Esophagus (tissue), 2 donors: ENCODE measurements around the gene NFKB2. TPM values are rescaled to one million over a fixed set of nuclear protein-coding genes. Genes with fewer than 3 reads are reported as not detected.

Experiments used
- H3K27ac ChIP-seq, 2 donors: one replicate each; pipeline ENCODE4 v1.5.1; 2013; ENCODE audit warnings: low read depth in 2 of 2, mild to moderate bottlenecking in 2 of 2, inconsistent platforms in 1 of 2, low read length in 1 of 2, moderate library complexity in 1 of 2
- H3K27me3 ChIP-seq, 2 donors: one replicate each; pipeline ENCODE4 v1.6.1; 2013; ENCODE audit warnings: low read length in 2 of 2, control low read depth in 1 of 2, mild to moderate bottlenecking in 1 of 2; ENCODE audit not compliant: insufficient read depth in 2 of 2, control insufficient read depth in 1 of 2
- H3K36me3 ChIP-seq, 2 donors: one replicate each; pipeline ENCODE4 v1.6.1; 2013; ENCODE audit warnings: low read length in 1 of 2; ENCODE audit not compliant: control insufficient read depth in 2 of 2, insufficient read depth in 2 of 2
- H3K4me1 ChIP-seq, 2 donors: one replicate each; pipeline ENCODE4 v1.6.1; 2013; ENCODE audit warnings: low read length in 1 of 2; ENCODE audit not compliant: control insufficient read depth in 2 of 2, insufficient read depth in 2 of 2
- H3K4me3 ChIP-seq, 2 donors: one replicate each; pipeline ENCODE4 v1.5.1; 2013; ENCODE audit warnings: low read length in 2 of 2, mild to moderate bottlenecking in 2 of 2, low read depth in 1 of 2, moderate library complexity in 1 of 2
- H3K9me3 ChIP-seq, 2 donors: one replicate each; pipeline ENCODE4 v1.6.1; 2013; ENCODE audit warnings: mild to moderate bottlenecking in 2 of 2, low read depth in 1 of 2, low read length in 1 of 2, moderate library complexity in 1 of 2; ENCODE audit not compliant: control insufficient read depth in 2 of 2, insufficient read depth in 1 of 2
- WGBS, 2 donors: extraction: QIAGEN DNeasy Blood & Tissue Kit; methylation state at CpG; one replicate each; pipeline ENCODE4 v1.1.7; 2013; 5-methylcytosine and 5-hydroxymethylcytosine counted together
- polyA plus RNA-seq, 2 donors: library from polyadenylated mRNA; stranded (reverse); fragments of 200-250 nt; gene quantifications; one replicate each; pipeline ENCODE4 v1.2.3, GENCODE V29; 2013
- donor health status: healthy with polysubstance abuse.
- donor health status: Bipolar disorder and iron deficiency.

Gene NFKB2
- polyA plus RNA-seq: 10 to 100 TPM; 11.4 to 22.6 TPM

GRCh38 chr10:102395400-102396316 lies at the start of gene NFKB2:
Gene NFKB2 (plus strand): TSS chr10:102395705. CDS start chr10:102395960, 255 bp downstream.
- peak within 1 kb of the TSS; percentile 99 for H3K27ac ChIP-seq
- no peaks in the 10 kb centered on the region for H3K27me3 ChIP-seq
- H3K36me3 ChIP-seq: peaks cover 0 to 4% of the 10 kb centered on the region in 2 donors
- H3K9me3 ChIP-seq: no peaks in the 10 kb centered on the region
- peak within 1 kb of the TSS; percentile 71 to 79 for H3K4me3 ChIP-seq
- H3K4me1 ChIP-seq: peaks cover 7 to 18% of the 10 kb centered on the region in 2 donors
- 1% methylated on average over 37 to 42 of the region's 42 CpGs for WGBS, 2 donors

DNA sequence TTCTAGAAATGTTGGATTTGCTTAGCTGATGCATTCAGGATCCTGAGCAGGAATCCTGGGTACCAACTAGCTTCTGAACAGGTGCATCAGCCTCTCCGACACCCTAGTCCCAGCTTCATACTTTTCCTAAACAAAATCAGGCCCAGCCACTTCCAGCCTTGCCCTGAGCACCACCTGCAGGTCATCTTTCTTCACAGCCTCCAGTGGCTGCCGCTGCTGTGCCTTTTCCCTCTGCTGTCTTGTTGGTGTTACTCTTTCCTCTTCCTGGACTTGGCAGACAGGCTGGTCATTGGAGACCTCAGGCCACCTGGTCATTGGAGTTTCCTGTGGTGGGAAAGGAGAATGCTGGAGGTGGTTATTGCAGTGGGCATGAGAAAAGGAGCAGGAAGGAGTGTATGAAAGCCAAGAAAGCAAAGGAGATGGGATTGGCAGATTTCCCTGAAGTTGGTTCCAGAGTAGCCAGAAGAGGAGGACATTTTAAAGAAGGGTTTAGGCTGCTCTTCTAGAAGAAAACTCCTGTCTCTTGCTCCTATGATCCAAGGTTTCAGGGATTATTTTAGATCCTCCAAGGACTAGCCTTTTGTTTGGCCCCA lies 48.2 kb upstream of the NFKB2 start:
- Histone ChIP-seq H3K4me3 (no peak overlapping the region), H3K9me3 (no peaks in the 10 kb centered on the region), H3K27ac (no peak overlapping the region), H3K4me1 (no peaks in the 10 kb centered on the region), H3K36me3 (peaks cover under 1 to 2% of the 10 kb centered on the region in 2 donors), H3K27me3 (no peaks in the 10 kb centered on the region)
- WGBS, 2 donors: 56 to 66% methylated on average over 2 of the region's 2 CpGs

GRCh38 chr10:102352066-102352715 lies 43.3 kb upstream of the NFKB2 start:
- no peaks in the 10 kb centered on the region for H3K9me3 ChIP-seq
- H3K27ac ChIP-seq: no peak overlapping the region
- H3K4me3 ChIP-seq: no peak overlapping the region
- no peaks in the 10 kb centered on the region for H3K27me3 ChIP-seq
- peaks cover 9 to 16% of the 10 kb centered on the region in 2 donors for H3K36me3 ChIP-seq
- no peaks in the 10 kb centered on the region for H3K4me1 ChIP-seq
- WGBS, 2 donors: 73 to 74% methylated on average over 7 of the region's 7 CpGs

DNA sequence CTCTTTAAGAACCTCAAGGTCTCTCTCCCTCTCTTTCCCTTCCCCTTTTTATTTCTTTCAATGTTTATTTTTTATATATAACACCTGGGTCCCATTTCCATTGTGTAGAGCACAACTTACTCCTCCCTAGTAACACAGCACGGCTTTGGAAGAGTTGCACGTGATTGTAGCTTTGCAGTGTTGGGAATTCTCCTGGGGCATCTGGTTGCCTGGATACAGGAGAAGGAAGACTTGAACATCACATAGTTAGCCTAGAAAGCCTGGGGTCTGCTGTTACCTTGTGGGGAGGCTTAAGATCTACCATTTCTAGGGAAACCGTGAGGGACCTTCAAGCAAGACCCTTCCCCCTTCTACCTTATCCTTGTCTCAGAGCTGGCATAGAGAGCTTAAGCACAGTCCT lies 41.1 kb upstream of the NFKB2 start:
- Histone ChIP-seq H3K36me3 (peaks cover 15 to 26% of the 10 kb centered on the region in 2 donors), H3K4me1 (no peaks in the 10 kb centered on the region), H3K27ac (no peak overlapping the region), H3K27me3 (no peaks in the 10 kb centered on the region), H3K4me3 (no peak overlapping the region), H3K9me3 (no peaks in the 10 kb centered on the region)
- WGBS, 2 donors: 87 to 95% methylated on average over 3 of the region's 3 CpGs

DNA sequence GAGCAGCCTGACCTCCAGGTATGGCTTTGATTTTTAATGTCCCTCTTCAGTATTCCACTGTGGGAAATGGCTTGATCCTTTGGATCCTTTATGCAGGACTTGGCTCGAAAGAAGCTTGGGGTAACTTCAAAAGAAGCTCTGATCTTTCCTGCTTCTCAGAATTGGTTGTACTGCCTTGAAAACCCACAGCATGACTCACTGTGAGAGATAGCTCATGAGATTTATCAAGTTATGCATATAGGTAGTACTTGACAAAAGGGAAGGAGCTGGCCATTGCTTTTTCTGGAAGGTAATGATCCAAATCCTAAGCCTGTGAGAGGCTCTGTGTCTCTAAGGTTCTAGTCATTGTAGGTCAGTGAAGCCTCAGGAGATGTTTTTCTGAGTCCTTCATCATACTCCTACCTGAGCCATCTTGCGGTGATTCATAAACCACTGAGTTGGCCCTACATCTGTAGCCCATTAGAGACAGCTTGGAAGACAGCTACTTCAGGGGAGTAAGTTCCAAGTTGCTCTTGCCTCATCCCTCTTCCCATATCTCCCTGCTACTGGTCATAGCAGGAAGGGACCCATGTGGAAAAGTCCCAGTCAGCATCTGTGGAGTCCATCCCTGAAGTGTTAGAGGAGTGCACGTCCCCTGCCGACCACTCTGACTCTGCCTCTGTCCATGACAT lies 36.7 kb upstream of the NFKB2 start:
- WGBS, 2 donors: 90 to 92% methylated on average over 4 of the region's 4 CpGs
- Histone ChIP-seq H3K4me1 (no peaks in the 10 kb centered on the region), H3K4me3 (no peak overlapping the region), H3K27ac (no peak overlapping the region), H3K9me3 (no peaks in the 10 kb centered on the region), H3K27me3 (no peaks in the 10 kb centered on the region), H3K36me3 (peaks cover 25 to 41% of the 10 kb centered on the region in 2 donors)

DNA sequence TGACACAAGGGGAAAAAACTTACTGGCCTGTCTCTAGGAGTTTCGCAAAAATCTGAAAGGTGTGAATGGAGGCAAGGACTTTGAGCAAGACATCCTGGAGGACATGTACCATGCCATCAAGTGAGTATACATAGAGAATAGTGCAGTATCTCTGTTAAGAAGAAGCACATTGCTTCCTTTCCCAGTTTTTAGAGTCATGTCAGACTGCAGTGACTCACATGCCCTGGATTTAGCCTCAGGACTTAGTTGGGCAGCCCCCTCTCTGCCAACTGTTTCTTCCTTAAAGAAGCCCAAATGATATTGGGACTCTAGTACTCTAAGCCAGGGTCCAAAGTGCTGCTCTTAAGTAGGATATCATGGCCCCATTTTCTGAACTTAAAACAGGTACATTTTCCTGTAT lies 28.1 kb upstream of the NFKB2 start:
- H3K36me3 ChIP-seq: peaks cover 52 to 53% of the 10 kb centered on the region in 2 donors
- H3K27ac ChIP-seq: no peak overlapping the region
- H3K4me3 ChIP-seq: no peak overlapping the region
- WGBS, 2 donors: 88 to 96% methylated on average over 1 of the region's 1 CpG
- H3K27me3 ChIP-seq: no peaks in the 10 kb centered on the region
- H3K9me3 ChIP-seq: peaks cover 0 to 8% of the 10 kb centered on the region in 2 donors
- H3K4me1 ChIP-seq: no peaks in the 10 kb centered on the region

DNA sequence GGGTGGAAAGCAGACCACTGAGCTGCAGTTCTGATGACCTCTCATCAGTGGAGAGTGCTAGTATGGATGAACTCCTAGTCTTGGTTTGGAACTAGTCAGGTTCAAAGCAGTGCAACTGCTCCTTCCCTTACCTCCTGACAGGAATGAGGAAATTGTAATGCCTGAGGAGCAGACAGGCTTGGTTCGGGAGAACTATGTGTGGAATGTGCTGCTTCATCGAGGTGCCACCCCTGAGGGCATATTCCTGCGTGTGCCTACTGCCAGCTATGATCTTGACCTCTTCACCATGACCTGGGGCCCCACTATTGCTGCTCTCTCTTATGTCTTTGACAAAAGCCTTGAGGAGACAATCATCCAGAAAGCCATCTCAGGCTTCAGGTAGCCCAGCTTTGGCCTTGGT lies 27.4 kb upstream of the NFKB2 start:
- no peak overlapping the region for H3K4me3 ChIP-seq
- H3K36me3 ChIP-seq: peaks cover 46 to 49% of the 10 kb centered on the region in 2 donors
- no peaks in the 10 kb centered on the region for H3K4me1 ChIP-seq
- H3K27me3 ChIP-seq: no peaks in the 10 kb centered on the region
- no peak overlapping the region for H3K27ac ChIP-seq
- H3K9me3 ChIP-seq: peaks cover 0 to 8% of the 10 kb centered on the region in 2 donors
- 51 to 84% methylated on average over 3 of the region's 3 CpGs for WGBS, 2 donors

DNA sequence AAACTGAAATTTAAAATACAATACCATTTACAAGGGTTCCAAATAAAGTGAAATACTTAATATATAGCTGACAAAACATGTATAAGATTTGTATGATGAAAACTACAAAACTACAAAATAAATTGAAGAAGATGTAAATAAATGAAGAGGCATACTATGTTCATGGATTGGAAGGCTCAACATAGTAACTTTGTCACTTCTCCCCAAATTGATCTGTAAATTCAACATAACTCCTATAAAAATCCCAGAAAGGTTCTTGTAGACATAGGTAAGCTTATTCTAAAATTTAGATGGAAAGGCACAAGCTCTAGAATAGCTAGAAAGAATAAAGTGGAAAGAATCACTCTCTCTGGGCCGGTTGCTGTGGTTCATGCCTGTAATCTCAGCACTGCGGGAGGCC lies 24.2 kb upstream of the NFKB2 start:
- H3K4me1 ChIP-seq: no peaks in the 10 kb centered on the region
- H3K27me3 ChIP-seq: no peaks in the 10 kb centered on the region
- no peak overlapping the region for H3K4me3 ChIP-seq
- peaks cover 46 to 48% of the 10 kb centered on the region in 2 donors for H3K36me3 ChIP-seq
- WGBS, 2 donors: 98 to 99% methylated on average over 2 of the region's 2 CpGs
- no peak overlapping the region for H3K27ac ChIP-seq
- H3K9me3 ChIP-seq: peaks cover 0 to 8% of the 10 kb centered on the region in 2 donors

DNA sequence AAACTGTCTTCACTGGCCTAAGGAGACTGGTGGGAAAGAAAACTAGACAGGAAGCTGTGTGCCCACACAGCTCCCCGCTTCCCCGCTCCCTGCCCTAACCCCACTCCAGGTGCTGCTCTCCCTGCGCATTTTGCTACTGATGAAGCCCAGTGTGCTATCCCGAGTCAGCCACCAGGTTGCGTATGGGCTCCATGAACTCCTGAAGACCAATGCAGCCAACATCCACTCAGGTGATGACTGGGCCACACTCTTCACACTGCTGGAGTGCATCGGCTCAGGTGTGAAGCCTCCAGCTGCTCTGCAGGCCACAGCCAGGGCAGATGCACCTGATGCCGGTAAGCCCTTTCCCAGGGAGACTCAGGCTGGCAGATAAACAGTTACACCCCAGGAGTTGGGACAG lies 20.3 kb upstream of the NFKB2 start:
- 90 to 91% methylated on average over 7 of the region's 7 CpGs for WGBS, 2 donors
- Histone ChIP-seq H3K9me3 (peaks cover 0 to 7% of the 10 kb centered on the region in 2 donors), H3K4me1 (peaks cover 0 to 2% of the 10 kb centered on the region in 2 donors), H3K4me3 (no peak overlapping the region), H3K27me3 (no peaks in the 10 kb centered on the region), H3K36me3 (peaks cover 29 to 40% of the 10 kb centered on the region in 2 donors), H3K27ac (no peak overlapping the region)
